ENCODE measurements around the gene NPAS2. TPM values are rescaled to one million over a fixed set of nuclear protein-coding genes. Genes with fewer than 3 reads are reported as not detected.

Gene NPAS2
- total RNA-seq, 4 donors from 2014 or later = 11.8 to 46.5 (median 21.7) TPM

GRCh38 chr2:100785626-100786296, 34.2 kb upstream of the NPAS2 start:
- Histone ChIP-seq H3K36me3 (no peaks in the 10 kb centered on the region), H3K27ac (peak overlapping the region in 3 of 4 donors; percentile 46 to 60 (median 47)), H3K9me3 (no peaks in the 10 kb centered on the region), H3K27me3 (no peaks in the 10 kb centered on the region), H3K4me3 (no peak overlapping the region), H3K4me1 (peaks cover 0 to 15% (median 5%) of the 10 kb centered on the region in 3 donors)
- ATAC-seq = no peak
- WGBS, 2 donors (ENCODE audit: low coverage in 1 of 2) = 33 to 73% methylated on average over 5 to 10 of the region's 10 CpGs
- TF ChIP-seq POLR2AphosphoS5 (IDR thresholded peaks at IDR 0.05) (no peak), CTCF (IDR thresholded peaks at IDR 0.05) (no peak), POLR2A (IDR thresholded peaks at IDR 0.05) (no peak), EP300 (IDR thresholded peaks at IDR 0.05) (no peak)

- peak overlapping the region in 3 of 4 donors; percentile 46 to 60 (median 47) for H3K27ac ChIP-seq
Measured at GRCh38 chr2:100786297-100786658, 33.7 kb upstream of the NPAS2 start.

GRCh38 chr2:100786985-100787384, 33.0 kb upstream of the NPAS2 start:
- no peak for ATAC-seq
- Histone ChIP-seq H3K27me3 (no peaks in the 10 kb centered on the region), H3K4me3 (no peak overlapping the region), H3K27ac (peak overlapping the region in 3 of 4 donors; percentile 17 to 60 (median 46)), H3K4me1 (peaks cover 0 to 15% (median 5%) of the 10 kb centered on the region in 3 donors), H3K9me3 (no peaks in the 10 kb centered on the region), H3K36me3 (no peaks in the 10 kb centered on the region)
- WGBS, 2 donors (ENCODE audit: low coverage in 1 of 2) = 89 to 100% methylated on average over 1 to 2 of the region's 2 CpGs
- TF ChIP-seq POLR2A (IDR thresholded peaks at IDR 0.05) (no peak), POLR2AphosphoS5 (IDR thresholded peaks at IDR 0.05) (no peak), CTCF (IDR thresholded peaks at IDR 0.05) (no peak), EP300 (IDR thresholded peaks at IDR 0.05) (no peak)

More at GRCh38 chr2:100786297-100786658, 33.7 kb upstream of the NPAS2 start:
- H3K27me3 ChIP-seq = no peaks in the 10 kb centered on the region
- peak; percentile 71 for ATAC-seq
- WGBS, 2 donors (ENCODE audit: low coverage in 1 of 2) = 41 to 50% methylated on average over 4 to 7 of the region's 7 CpGs
- H3K9me3 ChIP-seq = no peaks in the 10 kb centered on the region
- peaks cover 0 to 15% (median 5%) of the 10 kb centered on the region in 3 donors for H3K4me1 ChIP-seq
- no peaks in the 10 kb centered on the region for H3K36me3 ChIP-seq
- no peak overlapping the region for H3K4me3 ChIP-seq
- TF ChIP-seq CTCF (IDR thresholded peaks at IDR 0.05) (no peak), POLR2AphosphoS5 (IDR thresholded peaks at IDR 0.05) (peak; percentile 57)

GRCh38 chr2:100789361-100789760, 30.6 kb upstream of the NPAS2 start:
- Histone ChIP-seq H3K4me3 (no peak overlapping the region), H3K27me3 (no peaks in the 10 kb centered on the region), H3K36me3 (no peaks in the 10 kb centered on the region), H3K4me1 (peaks cover 0 to 15% (median 5%) of the 10 kb centered on the region in 3 donors), H3K9me3 (no peaks in the 10 kb centered on the region), H3K27ac (no peak overlapping the region)
- no peak for ATAC-seq
- 100% methylated on average over 1 to 2 of the region's 3 CpGs for WGBS, 2 donors (ENCODE audit: low coverage in 1 of 2)
- TF ChIP-seq CTCF (IDR thresholded peaks at IDR 0.05) = no peak
- no peak for TF ChIP-seq EP300 (IDR thresholded peaks at IDR 0.05)
- TF ChIP-seq POLR2AphosphoS5 (IDR thresholded peaks at IDR 0.05) = no peak
- TF ChIP-seq POLR2A (IDR thresholded peaks at IDR 0.05) = no peak

- WGBS, 2 donors (ENCODE audit: low coverage in 1 of 2) = 75 to 80% methylated on average over 1 to 8 of the region's 10 CpGs
Measured at GRCh38 chr2:100791294-100791935, 28.5 kb upstream of the NPAS2 start.

More at GRCh38 chr2:100791294-100791935, 28.5 kb upstream of the NPAS2 start:
- no peak for ATAC-seq
- Histone ChIP-seq H3K9me3 (no peaks in the 10 kb centered on the region), H3K36me3 (no peaks in the 10 kb centered on the region), H3K4me3 (no peak overlapping the region), H3K27me3 (no peaks in the 10 kb centered on the region), H3K27ac (no peak overlapping the region), H3K4me1 (peaks cover 0 to 7% (median 5%) of the 10 kb centered on the region in 3 donors)
- TF ChIP-seq CTCF (IDR thresholded peaks at IDR 0.05) (no peak), EP300 (IDR thresholded peaks at IDR 0.05) (no peak), POLR2A (IDR thresholded peaks at IDR 0.05) (no peak), POLR2AphosphoS5 (IDR thresholded peaks at IDR 0.05) (no peak)

Measured in gastroesophageal sphincter (tissue), 4 donors.